Measurements from ENCODE around the gene DAB1.

The DAB1 gene

GRCh38 chr1:57410508-57410907 is 13.4 kb downstream of the DAB1 start:
- DNase-seq, result no peak

GRCh38 chr1:57407928-57408327 is 15.9 kb downstream of the DAB1 start:
- no peak for DNase-seq

GRCh38 chr1:57406428-57406970 is 17.4 kb downstream of the DAB1 start:
- DNase-seq, result no peak

- DNase-seq, result no peak
These were observed 19.0 kb downstream of the DAB1 start for GRCh38 chr1:57404884-57405283.

- no peak for DNase-seq
These were observed 20.7 kb downstream of the DAB1 start for GRCh38 chr1:57403201-57403600.

GRCh38 chr1:57401671-57402070 is 22.2 kb downstream of the DAB1 start:
- DNase-seq, result no peak

GRCh38 chr1:57400048-57400447 is 23.8 kb downstream of the DAB1 start:
- DNase-seq, result no peak

- DNase-seq, result no peak
These were observed 30.7 kb downstream of the DAB1 start for GRCh38 chr1:57393058-57393584.

GRCh38 chr1:57385336-57385735 is 38.5 kb downstream of the DAB1 start:
- DNase-seq, result no peak

GRCh38 chr1:57384901-57385300 is 39.0 kb downstream of the DAB1 start:
- no peak for DNase-seq

- no peak for DNase-seq
These were observed 39.6 kb downstream of the DAB1 start for GRCh38 chr1:57384284-57384683.

GRCh38 chr1:57381871-57382270 is 42.0 kb downstream of the DAB1 start:
- DNase-seq, result no peak

- DNase-seq, result no peak
These were observed 42.4 kb downstream of the DAB1 start for GRCh38 chr1:57381426-57381825.

GRCh38 chr1:57380923-57381322 is 42.9 kb downstream of the DAB1 start:
- no peak for DNase-seq

GRCh38 chr1:57378534-57378933 is 45.3 kb downstream of the DAB1 start:
- no peak for DNase-seq

- no peak for DNase-seq
These were observed 46.3 kb downstream of the DAB1 start for GRCh38 chr1:57377339-57378139.

- DNase-seq, result no peak
These were observed 47.8 kb downstream of the DAB1 start for GRCh38 chr1:57376041-57376440.

- no peak for DNase-seq
These were observed 54.0 kb downstream of the DAB1 start for GRCh38 chr1:57369889-57370288.

GRCh38 chr1:57367945-57368344 is 55.9 kb downstream of the DAB1 start:
- no peak for DNase-seq

- DNase-seq, result no peak
These were observed 60.2 kb downstream of the DAB1 start for GRCh38 chr1:57363643-57364042.

GRCh38 chr1:57363165-57363564 is 60.7 kb downstream of the DAB1 start:
- no peak for DNase-seq

- no peak for DNase-seq
These were observed 61.4 kb downstream of the DAB1 start for GRCh38 chr1:57362480-57362879.

GRCh38 chr1:57361516-57361915 is 62.3 kb downstream of the DAB1 start:
- no peak for DNase-seq

GRCh38 chr1:57360846-57361407 is 62.9 kb downstream of the DAB1 start:
- no peak for DNase-seq

Measured in SIG-M5 (cell line).